ENCODE measurements around the gene IKZF2.

- no peak for TF ChIP-seq CTCF (IDR thresholded peaks at IDR 0.05; ENCODE audit: extremely low read depth in 1 of 2, insufficient read depth in 1 of 2, low read depth in 1 of 2, low read length in 2 of 2)
- TF ChIP-seq POLR2A (IDR thresholded peaks at IDR 0.05; ENCODE audit: low read depth, low read length): no peak
- no peak for TF ChIP-seq POLR2AphosphoS5 (IDR thresholded peaks at IDR 0.05; ENCODE audit: insufficient read depth, low read depth, low read length)
- no peak for TF ChIP-seq MYC (IDR thresholded peaks at IDR 0.05; ENCODE audit: low read depth, low read length)
- TF ChIP-seq MAX (IDR thresholded peaks at IDR 0.05; ENCODE audit: insufficient read depth, insufficient read length): no peak
- TF ChIP-seq EZH2 (IDR thresholded peaks at IDR 0.05; ENCODE audit: borderline replicate concordance, low read depth, low read length, severe bottlenecking): no peak
- no peak for TF ChIP-seq JUN (IDR thresholded peaks at IDR 0.05; ENCODE audit: borderline replicate concordance, insufficient read depth, insufficient read length, low read depth)
- no peak for TF ChIP-seq FOS (IDR thresholded peaks at IDR 0.05; ENCODE audit: borderline replicate concordance, insufficient read depth, low read length)
- TF ChIP-seq GATA2 (IDR thresholded peaks at IDR 0.05; ENCODE audit: insufficient read depth, insufficient read length, low read depth, low read length): no peak
Observed at GRCh38 chr2:213188533-213188867, 37.1 kb upstream of the IKZF2 start.

Data from endothelial cell of umbilical vein (primary cell).